NCI-H510A (cell line): ENCODE measurements around the gene SMAD6.

Experiments
- DNase-seq: peaks from one replicate; lab custom pipeline; 2025; lab: John Stamatoyannopoulos, UW

Gene SMAD6

DNA sequence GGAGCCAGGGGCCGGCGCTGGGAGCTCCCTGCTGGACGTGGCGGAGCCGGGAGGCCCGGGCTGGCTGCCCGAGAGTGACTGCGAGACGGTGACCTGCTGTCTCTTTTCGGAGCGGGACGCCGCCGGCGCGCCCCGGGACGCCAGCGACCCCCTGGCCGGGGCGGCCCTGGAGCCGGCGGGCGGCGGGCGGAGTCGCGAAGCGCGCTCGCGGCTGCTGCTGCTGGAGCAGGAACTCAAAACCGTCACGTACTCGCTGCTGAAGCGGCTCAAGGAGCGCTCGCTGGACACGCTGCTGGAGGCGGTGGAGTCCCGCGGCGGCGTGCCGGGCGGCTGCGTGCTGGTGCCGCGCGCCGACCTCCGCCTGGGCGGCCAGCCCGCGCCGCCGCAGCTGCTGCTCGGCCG lies 1.5 kb downstream of the SMAD6 start:
- no peak for DNase-seq

GRCh38 chr15:66704019-66704802 lies 2.2 kb downstream of the SMAD6 start:
- DNase-seq = no peak

DNA sequence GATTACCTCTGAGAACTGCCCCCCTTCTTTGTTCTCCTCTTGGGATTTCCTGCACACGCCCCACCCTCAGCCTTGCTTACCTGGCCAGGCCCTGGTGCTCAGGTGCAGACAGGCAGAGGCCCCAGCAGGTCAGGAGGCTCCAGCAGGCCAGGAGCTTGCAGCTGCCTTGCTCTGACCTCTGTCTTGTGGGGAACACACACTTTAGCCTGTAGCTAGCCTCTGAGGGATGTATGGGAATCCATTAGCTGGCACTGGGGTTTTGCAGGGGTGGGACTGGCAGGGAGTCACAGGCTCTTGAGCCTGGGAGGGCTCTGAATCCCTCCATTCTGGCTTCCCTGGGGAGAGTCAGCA lies 2.7 kb downstream of the SMAD6 start:
- DNase-seq = no peak

DNA sequence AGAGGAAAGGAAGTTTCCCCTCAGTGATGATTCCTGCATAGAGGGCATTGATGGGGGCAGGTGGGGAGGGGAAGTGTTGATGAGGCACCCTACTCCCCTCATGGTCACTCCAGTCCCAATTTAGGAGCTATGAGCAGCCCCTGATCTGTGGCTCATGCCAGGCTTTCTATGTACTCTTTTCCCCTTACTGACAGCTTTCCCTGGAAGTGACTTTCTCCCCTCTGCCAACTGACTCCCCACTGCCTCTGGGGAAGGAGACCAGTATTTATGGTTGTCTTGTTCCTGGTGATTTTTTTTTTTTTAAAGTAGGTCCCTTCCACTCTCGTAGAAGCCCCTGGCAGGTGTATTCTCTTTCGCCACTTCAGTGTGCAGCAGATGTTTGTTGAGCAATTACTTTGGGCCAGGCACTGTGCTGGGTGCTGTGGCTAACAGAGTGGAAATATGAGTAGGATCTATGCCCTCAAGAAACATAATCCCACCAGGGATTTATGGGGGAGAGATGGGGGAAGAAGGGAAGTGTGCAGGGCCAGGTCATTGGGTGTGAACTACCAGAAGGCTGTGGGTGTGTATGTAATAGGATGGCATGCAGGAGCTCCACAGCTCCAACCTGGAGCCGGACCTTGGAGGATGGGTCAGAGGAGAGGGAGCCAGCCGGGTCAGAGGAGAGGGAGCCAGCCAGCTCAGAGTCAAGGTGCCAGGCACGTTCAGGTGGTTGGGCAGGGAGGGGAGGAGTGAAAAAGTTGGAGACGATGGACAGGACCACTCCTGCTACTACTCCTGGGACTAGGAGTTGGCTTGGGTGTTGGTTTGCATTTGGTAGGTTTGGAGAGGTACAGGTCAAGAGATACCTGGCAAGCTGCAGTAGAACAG lies 3.5 kb downstream of the SMAD6 start:
- no peak for DNase-seq

GRCh38 chr15:66706225-66706732 lies 4.2 kb downstream of the SMAD6 start:
- no peak for DNase-seq

DNA sequence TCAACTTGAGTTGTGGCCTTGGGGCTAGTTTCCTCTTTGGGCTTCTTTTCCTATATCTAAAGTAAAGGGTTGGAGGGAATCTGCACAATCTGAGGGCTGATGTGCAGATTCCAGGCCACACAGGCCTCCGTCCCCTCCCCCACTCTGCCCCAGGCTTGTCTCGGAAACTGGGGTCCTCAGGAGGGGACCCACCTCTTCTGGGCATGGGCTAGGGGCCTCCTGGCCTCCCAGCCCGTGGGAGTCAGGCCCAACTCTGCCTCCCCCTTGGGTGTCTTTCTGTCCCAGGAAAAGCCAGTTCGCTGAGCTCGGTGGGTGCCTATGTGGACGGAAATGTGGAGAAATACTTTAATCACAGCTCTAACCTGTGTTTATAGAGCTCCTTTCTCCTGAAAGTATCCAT lies 4.8 kb downstream of the SMAD6 start:
- no peak for DNase-seq

DNA sequence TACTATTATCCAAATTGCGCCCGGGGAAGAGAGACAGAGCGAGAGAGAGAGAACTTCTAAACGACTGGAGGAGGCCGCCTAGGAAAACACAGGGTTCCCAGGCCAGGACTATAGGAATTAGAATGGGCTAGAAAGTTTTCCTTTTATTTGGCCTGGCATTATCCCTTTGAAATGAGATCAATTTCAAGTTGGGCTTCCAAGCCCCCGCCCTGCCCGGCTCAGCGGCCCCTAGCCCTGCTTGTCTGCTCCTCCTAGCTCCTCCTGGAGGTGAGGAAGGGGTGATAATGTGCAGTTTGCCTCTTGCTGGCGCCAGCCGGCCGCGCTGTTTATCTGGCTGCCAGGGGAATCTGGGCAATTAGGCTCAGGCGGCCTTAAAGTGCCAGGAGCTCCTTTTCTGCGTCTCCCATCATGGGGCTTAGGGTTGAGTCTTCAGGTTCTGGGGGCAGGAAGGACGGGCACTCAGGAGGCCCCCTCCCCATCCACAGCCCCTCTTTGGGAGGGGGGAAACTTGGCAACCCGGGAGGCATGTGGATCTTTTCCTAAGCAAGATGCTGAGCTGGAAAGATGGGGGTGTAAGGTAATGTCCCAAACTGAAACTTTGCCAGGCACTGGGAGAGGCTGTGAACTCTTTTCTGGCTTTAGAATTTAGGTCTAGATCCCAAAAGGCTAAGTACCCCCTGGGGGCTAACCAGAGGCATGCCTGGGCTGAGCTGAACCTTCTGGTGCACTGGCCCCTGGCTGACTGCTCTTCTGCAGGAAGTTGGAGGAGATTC lies 5.5 kb downstream of the SMAD6 start:
- no peak for DNase-seq

DNA sequence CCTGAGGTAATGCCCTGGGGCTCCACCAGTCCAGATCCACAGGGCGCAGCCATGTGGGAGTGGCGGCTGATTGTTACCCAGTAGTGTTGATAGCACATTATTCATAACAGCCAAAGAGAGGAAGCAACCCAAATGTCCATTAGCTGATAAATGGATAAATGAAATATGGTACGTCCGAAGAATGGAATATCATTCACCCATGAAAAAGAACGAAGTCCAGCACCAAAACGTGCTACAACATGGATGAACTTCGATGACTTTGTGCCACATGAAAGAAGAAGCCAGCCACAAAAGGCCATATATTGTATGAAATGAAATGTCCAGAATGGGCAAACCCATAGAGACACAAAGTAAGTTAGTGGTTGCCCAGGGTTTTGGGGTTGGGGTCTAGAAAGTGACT lies 6.4 kb downstream of the SMAD6 start:
- DNase-seq = no peak

GRCh38 chr15:66709884-66710283 lies 7.8 kb downstream of the SMAD6 start:
- no peak for DNase-seq

- DNase-seq = no peak
Measured at GRCh38 chr15:66711260-66711659, 9.2 kb downstream of the SMAD6 start.

- DNase-seq = no peak
Measured at GRCh38 chr15:66711862-66712261, 9.8 kb downstream of the SMAD6 start.

DNA sequence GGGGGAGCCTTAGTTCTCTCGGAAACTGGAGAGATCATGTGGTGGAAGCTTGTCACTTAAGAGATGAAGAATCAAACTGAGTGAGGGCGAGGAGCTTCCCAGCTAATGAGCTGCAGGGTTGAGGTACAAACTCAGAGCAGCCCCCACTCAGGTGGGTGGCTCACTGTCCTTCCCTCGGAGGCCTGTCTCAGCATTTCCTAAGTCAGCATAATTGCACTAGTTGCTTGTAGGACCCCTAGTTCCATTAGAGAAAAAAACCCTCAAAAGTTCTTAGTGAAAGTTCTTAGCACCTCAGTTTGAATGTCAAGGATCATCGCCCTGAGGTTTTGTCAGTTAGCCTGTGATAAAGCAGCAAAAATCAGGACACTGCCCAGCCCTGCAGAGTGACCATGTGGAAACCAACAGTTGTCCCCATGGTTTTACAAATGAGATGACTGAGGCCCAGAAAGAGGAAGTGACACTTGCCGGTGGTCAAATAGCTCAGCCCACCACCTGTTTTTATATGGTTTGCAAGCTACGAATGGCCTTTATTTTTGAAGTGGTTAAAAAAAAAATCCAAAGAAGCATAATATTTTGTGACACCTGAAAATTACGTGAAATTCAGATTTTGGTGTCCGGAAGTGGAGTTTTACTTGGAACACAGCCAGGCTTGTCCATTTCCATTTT lies 11.9 kb downstream of the SMAD6 start:
- no peak for DNase-seq

- no peak for DNase-seq
Measured at GRCh38 chr15:66714543-66714981, 12.5 kb downstream of the SMAD6 start.

- DNase-seq = no peak
Measured at GRCh38 chr15:66715181-66715624, 13.2 kb downstream of the SMAD6 start.

DNA sequence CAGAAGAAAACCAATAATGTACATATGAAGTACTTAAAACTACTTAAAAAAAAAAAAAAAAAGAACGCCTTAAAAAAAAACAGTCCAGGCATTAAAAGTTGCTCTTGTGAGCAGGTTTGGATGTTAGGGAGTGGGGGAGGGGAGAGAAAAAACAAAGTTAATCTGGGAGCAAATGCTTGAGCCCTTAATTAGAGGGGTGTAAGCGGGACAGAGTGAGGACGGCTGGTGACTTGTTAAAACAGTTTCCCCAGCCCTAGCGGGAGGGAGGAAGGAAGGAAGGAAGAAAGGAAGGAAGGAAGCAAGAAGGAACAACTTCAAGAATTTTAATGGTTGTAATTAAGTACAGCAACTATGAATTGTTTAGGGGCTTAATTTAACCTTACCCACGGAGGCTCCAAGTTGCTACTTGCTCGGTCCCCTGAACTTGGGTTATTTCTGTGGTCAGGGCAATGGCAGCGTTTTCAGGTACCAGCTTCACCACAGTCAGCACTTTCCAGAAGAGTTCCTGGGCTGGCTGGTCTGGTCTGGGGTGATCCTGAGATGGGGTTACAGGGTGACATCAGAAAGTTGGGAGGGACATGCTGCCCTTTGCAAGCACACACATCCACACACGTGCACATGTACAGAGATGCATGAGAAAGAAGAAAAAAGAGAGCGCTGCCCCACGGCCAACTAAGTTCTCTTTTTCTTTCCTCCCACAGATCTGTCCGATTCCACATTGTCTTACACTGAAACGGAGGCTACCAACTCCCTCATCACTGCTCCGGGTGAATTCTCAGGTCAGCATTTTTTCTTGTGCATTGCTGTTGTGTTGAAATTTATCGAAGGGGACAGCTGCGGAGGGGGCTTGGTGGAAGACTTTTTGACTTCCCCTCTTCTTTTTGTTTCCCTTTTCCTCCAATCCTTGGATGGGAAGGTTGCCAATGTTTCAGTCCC lies 14.0 kb downstream of the SMAD6 start:
- DNase-seq = no peak

DNA sequence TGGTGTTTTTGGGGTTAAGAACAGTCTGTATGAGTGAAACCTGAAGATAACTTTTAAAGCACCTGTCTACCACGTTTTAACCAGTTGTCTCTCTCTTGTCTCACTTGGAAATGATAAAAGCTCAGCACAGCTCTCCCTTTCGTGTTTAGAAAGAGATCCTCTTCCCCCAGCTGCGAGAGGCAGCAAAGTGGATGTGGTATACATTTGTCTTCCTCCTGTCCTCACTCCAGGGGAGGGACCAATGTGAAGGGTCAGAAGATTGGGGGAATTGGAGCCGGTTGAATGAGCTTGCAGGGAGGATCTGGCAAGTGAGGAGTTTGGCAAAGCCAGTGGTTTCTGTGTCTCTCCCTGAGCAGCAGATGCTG lies 14.6 kb downstream of the SMAD6 start:
- no peak for DNase-seq

DNA sequence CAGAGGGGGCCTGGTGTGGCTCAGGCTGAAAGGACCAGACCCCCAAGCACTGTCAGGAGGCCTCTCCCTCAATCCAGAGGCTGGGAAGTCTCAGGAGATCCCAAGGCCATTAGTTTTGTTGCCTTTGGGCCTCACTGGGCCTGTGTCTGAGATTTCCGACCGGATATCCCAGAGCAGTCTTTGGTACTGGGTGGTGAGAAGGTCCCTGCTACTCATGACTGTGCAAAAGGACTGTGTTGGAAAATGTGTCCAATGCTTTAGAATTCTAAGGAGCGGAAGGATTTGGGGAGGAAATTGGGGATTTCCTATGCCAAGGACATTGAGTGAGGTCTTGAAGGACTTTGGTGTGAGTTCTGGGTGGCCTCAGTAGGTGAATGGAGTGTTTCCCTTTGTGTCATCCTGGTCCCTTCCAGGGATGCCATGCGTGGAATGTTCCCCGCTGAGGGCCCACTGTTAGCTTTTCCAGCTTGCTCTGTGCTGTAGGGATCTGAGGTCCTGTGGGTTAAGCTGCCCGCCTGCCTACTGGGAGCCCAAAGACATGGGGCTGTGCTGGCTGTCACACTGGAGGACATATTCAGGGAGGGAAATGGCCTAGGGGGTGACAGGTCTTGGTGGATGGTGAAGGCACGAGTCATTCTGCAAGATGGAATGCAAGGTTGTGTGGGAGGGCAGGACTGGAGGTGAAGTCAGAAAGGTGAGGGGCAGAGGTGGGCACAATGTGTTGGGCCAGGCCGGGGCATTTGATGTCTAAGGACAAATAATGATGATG lies 16.4 kb downstream of the SMAD6 start:
- DNase-seq = no peak

DNA sequence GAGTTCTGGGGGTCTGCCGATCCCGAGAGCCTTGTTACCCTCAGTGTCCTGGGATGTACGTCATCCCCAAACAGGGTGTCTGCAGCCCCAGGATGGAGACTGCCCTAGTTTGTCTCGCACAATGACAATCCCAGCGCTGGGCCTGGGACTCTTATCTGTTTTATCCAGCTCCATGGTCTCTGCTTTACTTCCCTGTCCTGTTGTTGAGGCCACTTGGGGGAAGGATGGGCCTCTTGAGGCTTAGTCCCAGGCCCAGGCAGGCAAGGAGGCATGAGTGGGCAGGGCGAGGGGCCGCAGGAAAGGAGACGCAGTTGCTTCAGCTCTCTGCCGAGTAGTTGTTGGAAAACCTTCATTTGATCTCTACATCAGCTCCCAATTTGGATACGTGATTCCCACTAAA lies 17.4 kb downstream of the SMAD6 start:
- no peak for DNase-seq

DNA sequence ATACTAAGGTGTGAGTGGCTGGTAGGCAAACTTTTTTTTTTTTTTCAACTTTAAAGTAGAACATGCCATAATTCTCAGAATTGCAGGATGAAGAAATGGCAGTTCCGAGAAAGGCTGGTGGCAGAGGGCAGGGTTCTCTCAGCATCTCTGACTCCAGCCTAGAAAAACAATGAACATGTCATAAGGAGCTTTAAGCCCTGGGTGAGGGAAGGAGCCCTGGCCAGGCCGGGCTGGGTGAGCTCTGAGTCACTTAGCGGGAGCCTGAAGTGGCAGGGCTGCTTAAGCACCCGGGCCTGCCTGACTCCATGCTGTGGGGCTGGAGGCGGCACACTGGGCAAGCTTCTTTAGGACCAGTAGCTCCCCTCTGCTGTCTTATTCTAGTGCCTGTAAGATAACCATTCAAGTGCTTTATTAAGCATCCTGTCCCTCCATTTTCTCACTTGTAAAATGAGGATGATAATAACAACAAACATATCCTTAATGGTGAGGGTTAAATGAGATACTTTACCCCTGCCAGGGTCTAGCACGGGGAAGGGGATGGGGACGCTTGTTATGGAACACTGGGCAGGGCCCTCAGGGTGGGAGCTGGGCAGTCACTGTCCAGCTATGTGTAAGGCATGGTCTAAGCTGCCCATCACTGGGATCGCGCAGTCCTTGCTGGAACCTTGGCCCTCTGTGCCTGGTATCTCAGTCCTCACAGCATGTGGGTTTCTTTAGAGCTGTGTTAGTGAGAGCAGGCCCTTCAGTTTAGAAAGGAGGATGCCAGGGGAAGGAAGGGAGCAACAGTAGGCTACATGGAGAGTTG lies 18.4 kb downstream of the SMAD6 start:
- DNase-seq = no peak
